ENCODE results near the gene LMNB1.

DNA sequence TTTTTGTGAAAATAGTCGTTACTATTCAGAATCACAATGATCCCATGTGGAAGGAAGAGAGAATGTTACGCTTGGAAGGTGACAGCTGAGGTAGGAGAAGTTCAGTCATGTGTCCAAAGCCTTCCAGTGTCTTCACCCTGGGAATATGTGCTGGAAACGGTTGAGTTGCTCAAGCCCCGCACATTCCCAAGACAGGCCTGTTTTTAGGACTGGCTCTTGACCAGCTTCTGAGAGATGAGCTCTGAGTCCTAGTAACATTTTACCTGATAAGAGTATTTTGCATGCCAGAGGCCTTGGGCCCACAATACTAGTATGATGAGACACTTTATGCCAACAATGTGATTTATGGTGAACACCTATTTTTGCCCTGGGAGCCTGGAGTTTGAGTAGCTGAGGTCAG, 101.7 kb downstream of the LMNB1 start:
- TF ChIP-seq POLR2A (IDR thresholded peaks at IDR 0.05) (no peak), POLR2AphosphoS5 (IDR thresholded peaks at IDR 0.05; ENCODE audit: insufficient read depth in 1 of 2, low read depth in 1 of 2) (no peak)
- TF ChIP-seq, protein P1, sequence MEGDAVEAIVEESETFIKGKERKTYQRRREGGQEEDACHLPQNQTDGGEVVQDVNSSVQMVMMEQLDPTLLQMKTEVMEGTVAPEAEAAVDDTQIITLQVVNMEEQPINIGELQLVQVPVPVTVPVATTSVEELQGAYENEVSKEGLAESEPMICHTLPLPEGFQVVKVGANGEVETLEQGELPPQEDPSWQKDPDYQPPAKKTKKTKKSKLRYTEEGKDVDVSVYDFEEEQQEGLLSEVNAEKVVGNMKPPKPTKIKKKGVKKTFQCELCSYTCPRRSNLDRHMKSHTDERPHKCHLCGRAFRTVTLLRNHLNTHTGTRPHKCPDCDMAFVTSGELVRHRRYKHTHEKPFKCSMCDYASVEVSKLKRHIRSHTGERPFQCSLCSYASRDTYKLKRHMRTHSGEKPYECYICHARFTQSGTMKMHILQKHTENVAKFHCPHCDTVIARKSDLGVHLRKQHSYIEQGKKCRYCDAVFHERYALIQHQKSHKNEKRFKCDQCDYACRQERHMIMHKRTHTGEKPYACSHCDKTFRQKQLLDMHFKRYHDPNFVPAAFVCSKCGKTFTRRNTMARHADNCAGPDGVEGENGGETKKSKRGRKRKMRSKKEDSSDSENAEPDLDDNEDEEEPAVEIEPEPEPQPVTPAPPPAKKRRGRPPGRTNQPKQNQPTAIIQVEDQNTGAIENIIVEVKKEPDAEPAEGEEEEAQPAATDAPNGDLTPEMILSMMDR (IDR thresholded peaks at IDR 0.05), result no peak
